IMR-90 (cell line): ENCODE data around the gene CHCT1. TPM values are rescaled to one million over a fixed set of nuclear protein-coding genes. Genes with fewer than 3 reads are reported as not detected.
A peak's percentile ranks its signal among the peaks of the same experiment; 100 is the strongest.

Source experiments
- ATAC-seq: fragments of 200-7000 bp; cut with Tn5 transposase; 2 replicates; pipeline ENCODE4 v1.9.1; 2020; ENCODE audit warnings: low read depth, mild to moderate bottlenecking, moderate library complexity
- BruUV-seq: library from RNA; stranded (reverse); fragments of 400-500 nt; replicated peaks from 2 replicates; lab custom pipeline; 2021; lab: Mats Ljungman, UMichigan
- CTCF ChIA-PET: fragments of 300-600 bp; formaldehyde crosslinking; extraction: SDS; loops from one replicate; lab custom pipeline; 2021; ENCODE audit warnings: antibody characterized with exemption; lab: Yijun Ruan, JAX
- POLR2A ChIA-PET: fragments of 300-600 bp; sonication (Branson Sonifier 250); formaldehyde crosslinking; loops from one replicate; lab custom pipeline; 2022; ENCODE audit warnings: antibody characterized with exemption; ENCODE audit not compliant: unreplicated experiment; lab: Charles Lee
- DNase-seq: peaks from one replicate; pipeline ENCODE4 v3.0.0; 2013
- H2AFZ ChIP-seq: replicated peaks from 2 replicates; pipeline ENCODE3; 2013; ENCODE audit warnings: low read length, mild to moderate bottlenecking; ENCODE audit not compliant: poor library complexity
- H2AK5ac ChIP-seq: 2 replicates; pipeline ENCODE4 v1.6.1; 2013; ENCODE audit warnings: low read depth, low read length, inconsistent platforms
- H2AK9ac ChIP-seq: replicated peaks from 2 replicates; pipeline ENCODE3; 2013; ENCODE audit warnings: mild to moderate bottlenecking, low read depth, low read length, moderate library complexity; ENCODE audit not compliant: poor library complexity
- H2BK120ac ChIP-seq: 2 replicates; pipeline ENCODE4 v1.6.1; 2013; ENCODE audit warnings: low read depth, low read length, inconsistent platforms
- H2BK15ac ChIP-seq: 3 replicates; pipeline ENCODE4 v1.6.1; 2013; ENCODE audit warnings: low read depth, low read length, inconsistent platforms
- H2BK20ac ChIP-seq: 2 replicates; pipeline ENCODE4 v1.6.1; 2013; ENCODE audit warnings: low read depth, mild to moderate bottlenecking, inconsistent platforms, low read length, moderate library complexity
- H2BK5ac ChIP-seq: 2 replicates; pipeline ENCODE4 v1.6.1; 2013; ENCODE audit warnings: mild to moderate bottlenecking, low read depth, low read length, inconsistent platforms; ENCODE audit not compliant: poor library complexity, severe bottlenecking
- H3K14ac ChIP-seq: replicated peaks from 2 replicates; pipeline ENCODE4 v1.6.1; 2013; ENCODE audit warnings: low read depth, low read length, inconsistent platforms
- H3K18ac ChIP-seq: 2 replicates; pipeline ENCODE4 v1.6.1; 2013; ENCODE audit warnings: low read depth, low read length, control low read depth
- H3K23ac ChIP-seq: 2 replicates; pipeline ENCODE4 v1.6.1; 2013; ENCODE audit warnings: low read depth, low read length, inconsistent platforms
- H3K27ac ChIP-seq: 2 replicates; pipeline ENCODE4 v1.5.1; 2013; ENCODE audit warnings: mild to moderate bottlenecking, control low read depth, low read length; ENCODE audit not compliant: insufficient read depth
- H3K27me3 ChIP-seq: 2 replicates; pipeline ENCODE4 v1.6.1; 2013; ENCODE audit warnings: low read length; ENCODE audit not compliant: control insufficient read depth, insufficient read depth
- H3K36me3 ChIP-seq: 2 replicates; pipeline ENCODE4 v1.6.1; 2013; ENCODE audit warnings: low read length, mixed read lengths; ENCODE audit not compliant: control insufficient read depth, insufficient read depth
- H3K4ac ChIP-seq: 2 replicates; pipeline ENCODE4 v1.6.1; 2013; ENCODE audit warnings: low read depth, low read length, inconsistent platforms
- H3K4me1 ChIP-seq: 2 replicates; pipeline ENCODE4 v1.6.1; 2013; ENCODE audit warnings: low read length, mixed read lengths; ENCODE audit not compliant: control insufficient read depth, insufficient read depth
- H3K4me2 ChIP-seq: 2 replicates; pipeline ENCODE4 v1.6.1; 2013; ENCODE audit warnings: low read depth, mild to moderate bottlenecking, control low read depth, low read length, moderate library complexity
- H3K4me3 ChIP-seq: 2 replicates; pipeline ENCODE4 v1.5.1; 2013; ENCODE audit warnings: low read depth, mild to moderate bottlenecking, control low read depth, low read length, moderate library complexity; ENCODE audit not compliant: insufficient read depth
- H3K56ac ChIP-seq: 2 replicates; pipeline ENCODE4 v1.6.1; 2013; ENCODE audit warnings: low read length, inconsistent platforms; ENCODE audit not compliant: insufficient read depth; ENCODE audit errors: extremely low read depth
- H3K79me1 ChIP-seq, 2 experiments: 2 replicates each; pipeline ENCODE4 v1.6.1; 2013; ENCODE audit warnings: low read length in 2 of 2, inconsistent platforms in 1 of 2, low read depth in 1 of 2
- H3K9ac ChIP-seq: 2 replicates; pipeline ENCODE4 v1.6.1; 2013; ENCODE audit warnings: low read depth, low read length, control low read depth
- H3K9me1 ChIP-seq: 2 replicates; pipeline ENCODE4 v1.6.1; 2013; ENCODE audit warnings: low read length, inconsistent platforms; ENCODE audit not compliant: insufficient read depth
- H3K9me3 ChIP-seq: 2 replicates; pipeline ENCODE4 v1.6.1; 2013; ENCODE audit warnings: low read length; ENCODE audit not compliant: control insufficient read depth, insufficient read depth
- H4K20me1 ChIP-seq: 2 replicates; pipeline ENCODE4 v1.6.1; 2013; ENCODE audit warnings: low read length, inconsistent platforms; ENCODE audit not compliant: insufficient read depth
- H4K5ac ChIP-seq: 2 replicates; pipeline ENCODE4 v1.6.1; 2013; ENCODE audit warnings: mild to moderate bottlenecking, low read depth, low read length, control low read depth
- H4K8ac ChIP-seq, 2 experiments: 2 replicates each; pipeline ENCODE4 v1.6.1; 2013; ENCODE audit warnings: low read depth in 2 of 2, low read length in 2 of 2, control low read depth in 1 of 2, inconsistent platforms in 1 of 2
- H4K91ac ChIP-seq: 2 replicates; pipeline ENCODE4 v1.6.1; 2013; ENCODE audit warnings: low read depth, low read length, inconsistent platforms; ENCODE audit not compliant: insufficient read depth
- CTCF ChIP-seq: conservative IDR thresholded peaks from 2 replicates; pipeline ENCODE4 v1.5.1; 2012; ENCODE audit warnings: mild to moderate bottlenecking, low read depth, low read length, improper control_type of control experiment
- ELK1 ChIP-seq: fragments of 150-350 bp; IDR thresholded peaks from 2 replicates; pipeline ENCODE4 v1.6.1; 2016; ENCODE audit warnings: low read depth, mild to moderate bottlenecking, low read length, moderate library complexity, borderline replicate concordance
- MXI1 ChIP-seq: IDR thresholded peaks from 2 replicates; pipeline ENCODE4 v1.6.1; 2012; ENCODE audit warnings: low read depth, mild to moderate bottlenecking, low read length, moderate library complexity, borderline replicate concordance
- RAD21 ChIP-seq: IDR thresholded peaks from 2 replicates; pipeline ENCODE4 v1.6.1; 2012; ENCODE audit warnings: low read length, improper control_type of control experiment
- SMC3 ChIP-seq: fragments of 150-350 bp; IDR thresholded peaks from 2 replicates; pipeline ENCODE4 v1.6.1; 2016; ENCODE audit warnings: low read depth, mild to moderate bottlenecking, antibody characterized with exemption, low read length, moderate library complexity
- WGBS, 2 experiments: methylation state at CpG; one replicate each; pipeline versions ENCODE4 v1.1.5 to v1.1.7; 2013; ENCODE audit warnings: missing lambda C conversion rate in 2 of 2; ENCODE audit not compliant: insufficient read length in 1 of 2; ENCODE audit errors: extremely low coverage in 2 of 2; 5-methylcytosine and 5-hydroxymethylcytosine counted together
- dilution Hi-C: fragments of 300-500 bp; cut with HindIII; formaldehyde crosslinking; loops from one replicate; pipeline ENCODE4 v1.14.3; 2018; ENCODE audit warnings: low sequenced_read_pairs; ENCODE audit not compliant: unreplicated experiment
- in situ Hi-C: fragments of 300-500 bp; cut with MboI; formaldehyde crosslinking; loops from 3 replicates; pipeline ENCODE4 v1.14.3; 2019; ENCODE audit warnings: low sequenced_read_pairs, inconsistent platforms, mixed read lengths
- intact Hi-C: fragments of 100-400 bp; cut with micrococcal nuclease; formaldehyde crosslinking; loops from 2 replicates; pipeline ENCODE4 v1.10.0; 2022
- polyA plus RNA-seq, 3 experiments: library from polyadenylated mRNA; depleted of rRNA; stranded (reverse); fragments of >200 nt; gene quantifications; 2 replicates each; pipeline ENCODE4 v1.2.3, GENCODE V29; 2012; ENCODE audit warnings: low replicate concordance in 1 of 3
- total RNA-seq: library from RNA; depleted of rRNA; stranded (reverse); fragments of >200 nt; gene quantifications from 2 replicates; pipeline ENCODE4 v1.2.3, GENCODE V29; 2012

The CHCT1 gene
- total and polyA plus RNA-seq, 2 of the 4 experiments (the other 2 are of a cell fraction), result not detected

- H3K27me3 ChIP-seq, result no peaks in the 10 kb centered on the region; the same call in 1 of the 2 replicates
- no TSS peak for BruUV-seq
- H2BK20ac ChIP-seq, result peak overlapping the region; percentile 48; the same call in 1 of the 2 replicates
- H2AFZ ChIP-seq, result peak overlapping the region; percentile 94
- H2AK9ac ChIP-seq, result no peak overlapping the region
- peak overlapping the region; percentile 78 for H4K5ac ChIP-seq
- WGBS, 2 experiments, result 6% methylated on average over 24 of the region's 66 CpGs; no CpG with 5 or more reads in 1 of the 2 experiments
- H3K4ac ChIP-seq, result peak overlapping the region; percentile 67; the same call in 1 of the 2 replicates
- peak overlapping the region; percentile 77 for H2BK120ac ChIP-seq
- H4K91ac ChIP-seq, result peak overlapping the region; percentile 53; the same call in 1 of the 2 replicates
- H3K23ac ChIP-seq, result no peak overlapping the region
- H3K79me1 ChIP-seq, result no peaks in the 10 kb centered on the region
- H3K9me1 ChIP-seq, result no peaks in the 10 kb centered on the region
- H4K20me1 ChIP-seq, result no peaks in the 10 kb centered on the region
- no peak overlapping the region; the same call in 1 of the 2 replicates for H3K14ac ChIP-seq
- H3K18ac ChIP-seq, result peak overlapping the region; percentile 71; the same call in 1 of the 2 replicates
- H3K27ac ChIP-seq, result no peak overlapping the region; the same call in 1 of the 2 replicates
- TF ChIP-seq RAD21 (peak; percentile 38; the same call in 1 of the 2 replicates), CTCF (peak; percentile 57), SMC3 (peak; percentile 32), ELK1 (no peak), MXI1 (no peak)
- H3K36me3 ChIP-seq, result no peaks in the 10 kb centered on the region
- intact Hi-C loops (no loop called here), dilution Hi-C loops (no loop called here), in situ Hi-C loops (loop anchor here (25.0 kb wide), 1 partner anchor 284 kb away; the partner anchor contains the start of gene CA4)
- H2BK5ac ChIP-seq, result no peak overlapping the region
- ChIA-PET CTCF (interaction anchor here (0.5 to 1.0 kb wide), 4 partner anchors 12 to 672 kb away, joined by 3 to 4 read pairs (median 3); no protein-coding TSS in a partner anchor), POLR2A (no interaction called here)
- ATAC-seq (peak; percentile 97), DNase-seq (peak; percentile 33)
- peak overlapping the region; percentile 77; the same call in 1 of the 3 replicates for H2BK15ac ChIP-seq
- H4K8ac ChIP-seq, result peak overlapping the region; percentile 37 to 76
- no peak overlapping the region; the same call in 1 of the 2 replicates for H3K56ac ChIP-seq
- H2AK5ac ChIP-seq, result no peak overlapping the region
- no peaks in the 10 kb centered on the region; the same call in 1 of the 2 replicates for H3K4me1 ChIP-seq
- peak overlapping the region; percentile 87 for H3K4me2 ChIP-seq
- peak overlapping the region; percentile 48 for H3K4me3 ChIP-seq
- H3K9me3 ChIP-seq, result no peaks in the 10 kb centered on the region
- peak overlapping the region; percentile 71 for H3K9ac ChIP-seq
Measured at GRCh38 chr17:60421273-60422161, 772 bp upstream of the CHCT1 start.
